ENCODE data around the gene VIPR2. TPM values are rescaled to one million over a fixed set of nuclear protein-coding genes. Genes with fewer than 3 reads are reported as not detected.
"Not testable (repeated sequence)": the region's sequence is repeated elsewhere in the genome, so short reads cannot be mapped to it uniquely, and the experiment has no call there.

Gene VIPR2
- total RNA-seq, 1 donor from 2014 or later = 0.92 TPM

DNA sequence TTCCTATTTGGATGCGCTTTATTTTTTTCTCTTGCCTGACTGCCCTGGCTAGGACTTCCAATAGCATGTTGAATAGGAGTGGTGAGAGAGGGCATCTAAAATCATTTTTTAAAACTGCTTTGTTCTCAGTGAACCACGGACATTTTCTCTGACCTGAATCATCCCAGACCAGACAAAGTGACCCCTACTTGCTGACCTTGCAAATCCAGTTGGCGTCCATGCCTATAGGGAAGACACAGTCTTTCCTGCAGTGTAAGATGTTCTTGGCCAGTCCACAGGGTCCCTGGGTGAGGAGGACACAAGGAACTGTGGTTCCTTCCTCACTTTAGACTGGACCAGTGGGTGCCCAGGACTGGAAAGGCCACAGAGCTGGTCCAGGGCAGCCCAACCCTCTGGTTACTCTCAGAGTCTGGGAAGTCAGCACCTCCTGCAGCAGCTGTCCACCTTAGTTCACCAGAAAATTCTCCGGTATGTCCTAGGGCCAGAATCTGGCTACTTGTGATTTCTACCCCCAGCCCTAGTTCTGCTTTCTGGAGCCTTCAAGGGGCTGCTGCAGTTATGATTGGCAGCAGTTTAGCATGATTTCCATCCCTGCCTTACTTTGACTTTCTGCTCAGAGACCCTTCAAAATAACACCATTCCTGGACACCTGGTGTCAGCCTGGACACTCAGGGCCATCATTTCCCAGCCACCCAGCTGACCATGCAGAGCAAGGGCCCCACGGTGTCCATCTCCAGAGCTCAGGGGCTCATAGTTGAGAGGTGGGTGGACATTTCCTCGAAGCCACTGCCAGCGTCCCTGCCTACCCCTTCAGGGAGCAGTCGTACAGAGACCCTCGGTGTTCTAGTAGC lies 19.3 kb downstream of the VIPR2 start:
- no peak overlapping the region for H3K4me3 Mint-ChIP-seq
- H3K27me3 Mint-ChIP-seq (ENCODE audit: insufficient read depth, low read depth) = peaks cover 10% of the 10 kb centered on the region
- no peak overlapping the region for H3K4me3 ChIP-seq
- no peaks in the 10 kb centered on the region for H3K36me3 Mint-ChIP-seq
- no peaks in the 10 kb centered on the region for H3K4me1 ChIP-seq
- no peaks in the 10 kb centered on the region for H3F3A ChIP-seq (ENCODE audit: low read depth)
- no peak overlapping the region for H3K4me2 ChIP-seq
- peaks cover 5% of the 10 kb centered on the region for H3K4me1 Mint-ChIP-seq
- H3K9me3 ChIP-seq (ENCODE audit: low read depth) = no peaks in the 10 kb centered on the region
- H4K20me1 ChIP-seq (ENCODE audit: low read depth) = no peaks in the 10 kb centered on the region
- no peak overlapping the region for H3K27ac Mint-ChIP-seq
- H3K9ac ChIP-seq = no peak overlapping the region
- no peak overlapping the region for H2AFZ ChIP-seq (replicated peaks)
- no peaks in the 10 kb centered on the region for H3K36me3 ChIP-seq
- peaks cover 2% of the 10 kb centered on the region for H3K9me3 Mint-ChIP-seq
- TF ChIP-seq CTCF (IDR thresholded peaks at IDR 0.05) (no peak), EZH2 (IDR thresholded peaks at IDR 0.05) (no peak)
- H3K27me3 ChIP-seq = no peaks in the 10 kb centered on the region
- no peaks in the 10 kb centered on the region for H3K79me2 ChIP-seq (ENCODE audit: low read depth)
- H3K27ac ChIP-seq = no peak overlapping the region
- no peak for DNase-seq (ENCODE audit: low spot score)

GRCh38 chr7:159123793-159124192 lies 20.9 kb downstream of the VIPR2 start:
- not testable (repeated sequence) for H3K79me2 ChIP-seq (ENCODE audit: low read depth); H3K9me3 Mint-ChIP-seq; H3K27ac Mint-ChIP-seq; H3K27me3 Mint-ChIP-seq (ENCODE audit: insufficient read depth, low read depth); H2AFZ ChIP-seq (replicated peaks); H3F3A ChIP-seq (ENCODE audit: low read depth); H3K4me1 ChIP-seq; H3K36me3 Mint-ChIP-seq; DNase-seq (ENCODE audit: low spot score); H3K27me3 ChIP-seq; H3K4me3 Mint-ChIP-seq; H3K36me3 ChIP-seq; H3K9ac ChIP-seq; H4K20me1 ChIP-seq (ENCODE audit: low read depth); H3K9me3 ChIP-seq (ENCODE audit: low read depth); H3K4me3 ChIP-seq; H3K27ac ChIP-seq; H3K4me1 Mint-ChIP-seq; H3K4me2 ChIP-seq

- H3K36me3 ChIP-seq; H3K27ac ChIP-seq; H3K9ac ChIP-seq; H3K27ac Mint-ChIP-seq; H3F3A ChIP-seq (ENCODE audit: low read depth); H3K4me2 ChIP-seq; H3K36me3 Mint-ChIP-seq; H3K4me3 Mint-ChIP-seq; H3K4me3 ChIP-seq; H2AFZ ChIP-seq (replicated peaks); H3K27me3 Mint-ChIP-seq (ENCODE audit: insufficient read depth, low read depth); H3K9me3 ChIP-seq (ENCODE audit: low read depth); H3K4me1 ChIP-seq; DNase-seq (ENCODE audit: low spot score); H3K4me1 Mint-ChIP-seq; H3K79me2 ChIP-seq (ENCODE audit: low read depth); H3K9me3 Mint-ChIP-seq; H4K20me1 ChIP-seq (ENCODE audit: low read depth); H3K27me3 ChIP-seq: not testable (repeated sequence)
Observed at GRCh38 chr7:159123294-159123693, 21.4 kb downstream of the VIPR2 start.

DNA sequence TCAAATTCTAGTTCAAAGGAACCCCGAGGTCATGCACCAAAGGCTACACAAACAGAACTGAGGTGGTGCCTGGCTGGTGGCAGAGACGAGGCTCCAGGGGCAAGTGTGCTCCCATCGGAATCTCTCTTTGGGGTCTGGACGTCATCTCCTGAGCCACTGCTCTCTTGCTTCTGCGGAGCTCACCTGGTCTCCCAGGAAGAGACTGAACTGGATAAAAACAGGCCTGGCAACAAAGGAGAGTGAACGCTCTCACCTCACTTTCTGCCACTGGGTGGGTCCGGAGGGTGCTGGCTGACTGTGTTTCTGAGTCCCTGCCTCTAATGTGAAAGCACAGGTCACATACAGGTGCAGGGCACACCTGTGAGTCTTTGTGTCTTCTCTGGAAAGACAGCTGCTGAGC lies 22.4 kb downstream of the VIPR2 start:
- Histone ChIP-seq H3F3A (ENCODE audit: low read depth) (no peaks in the 10 kb centered on the region), H3K27ac (no peak overlapping the region), H3K4me2 (no peak overlapping the region), H3K36me3 (no peaks in the 10 kb centered on the region), H4K20me1 (ENCODE audit: low read depth) (no peaks in the 10 kb centered on the region), H3K27me3 (no peaks in the 10 kb centered on the region), H2AFZ (replicated peaks) (no peak overlapping the region), H3K4me1 (peaks cover 5% of the 10 kb centered on the region), H3K9ac (no peak overlapping the region), H3K4me3 (no peak overlapping the region), H3K9me3 (ENCODE audit: low read depth) (no peaks in the 10 kb centered on the region), H3K79me2 (ENCODE audit: low read depth) (no peaks in the 10 kb centered on the region)
- TF ChIP-seq EZH2phosphoT487 (IDR thresholded peaks at IDR 0.05) (no peak), CTCF (IDR thresholded peaks at IDR 0.05) (no peak), EZH2 (IDR thresholded peaks at IDR 0.05) (no peak)
- H3K4me1 Mint-ChIP-seq = peaks cover 15% of the 10 kb centered on the region
- no peak for DNase-seq (ENCODE audit: low spot score)
- peaks cover 2% of the 10 kb centered on the region for H3K9me3 Mint-ChIP-seq
- peaks cover 10% of the 10 kb centered on the region for H3K27me3 Mint-ChIP-seq (ENCODE audit: insufficient read depth, low read depth)
- H3K4me3 Mint-ChIP-seq = no peak overlapping the region
- H3K36me3 Mint-ChIP-seq = no peaks in the 10 kb centered on the region
- H3K27ac Mint-ChIP-seq = peak overlapping the region; percentile 37
